Brain microvascular endothelial cell (primary cell): ENCODE measurements around the gene CENPP.

Source experiments
- DNase-seq: peaks from one replicate; pipeline ENCODE4 v3.0.0-alpha.2; 2020
- H3K27ac ChIP-seq: fragments of 250-450 bp; sonication (Bioruptor Pico); 2 replicates; pipeline ENCODE4 v1.5.1; 2020; ENCODE audit warnings: mild to moderate bottlenecking, moderate library complexity
- H3K27me3 ChIP-seq: fragments of 250-450 bp; sonication (Bioruptor Pico); replicated peaks from 2 replicates; pipeline ENCODE4 v1.5.1; 2020; ENCODE audit warnings: mild to moderate bottlenecking
- H3K36me3 ChIP-seq: fragments of 250-450 bp; sonication (Bioruptor Pico); replicated peaks from 2 replicates; pipeline ENCODE4 v1.5.1; 2020; ENCODE audit warnings: mild to moderate bottlenecking
- H3K4me3 ChIP-seq: 2 replicates; pipeline ENCODE4 v1.5.1; 2011; ENCODE audit warnings: low read depth, mild to moderate bottlenecking, control low read depth, low read length, moderate library complexity
- in situ Hi-C: cut with HindIII; loops from 2 replicates; pipeline ENCODE4 v1.10.0; 2017; ENCODE audit warnings: low sequenced_read_pairs, low pct_ligation_motif_present
- TF ChIP-seq, protein P1 (sequence below): IDR thresholded peaks from 2 replicates; pipeline ENCODE4 v1.5.1; 2011; ENCODE audit warnings: low read depth, mild to moderate bottlenecking, moderate library complexity, low read length, control low read depth, inconsistent platforms; ENCODE audit errors: missing control alignments

Gene CENPP

DNA sequence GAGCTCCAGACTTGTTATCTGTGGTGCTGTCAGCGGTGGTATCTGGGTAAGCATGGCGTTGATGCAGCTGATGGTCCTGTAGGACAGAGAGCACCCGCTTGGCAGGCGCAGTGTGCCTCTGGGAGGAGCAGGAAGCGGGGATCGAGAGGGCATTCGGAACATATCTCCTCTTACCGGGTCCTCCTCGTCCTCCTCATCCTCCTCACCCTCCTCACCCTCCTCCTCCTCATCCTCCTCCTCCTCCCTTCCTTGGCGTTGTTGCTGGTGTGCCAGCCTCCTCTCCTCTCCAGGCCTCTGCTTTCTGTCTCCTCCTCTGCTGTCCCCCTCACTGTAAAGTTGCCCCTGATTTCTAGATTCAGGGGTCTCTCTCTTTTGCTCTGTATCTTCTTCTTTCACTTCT is 188.9 kb downstream of the CENPP start:
- in situ Hi-C loops: no loop called here

DNA sequence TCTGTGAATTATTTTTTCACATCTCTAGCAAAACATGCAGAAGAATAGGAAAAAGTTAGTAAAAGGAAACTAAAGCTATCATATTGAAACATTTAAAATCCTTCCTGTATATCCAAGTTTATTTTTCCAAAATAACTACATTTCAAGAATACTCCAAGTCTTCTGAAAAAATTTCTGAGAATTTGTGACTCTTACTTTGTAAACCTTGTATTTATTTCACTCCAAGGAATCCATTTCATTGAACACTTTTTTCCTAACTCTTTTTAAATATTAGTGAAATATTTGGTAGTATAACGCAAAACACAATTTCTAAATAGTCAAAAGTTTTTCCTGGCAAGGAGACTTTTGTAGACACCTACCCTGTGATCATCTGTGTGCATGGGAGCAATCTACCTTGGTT is 190.8 kb downstream of the CENPP start:
- DNase-seq: no peak
- H3K36me3 ChIP-seq: no peaks in the 10 kb centered on the region
- TF ChIP-seq, protein P1, sequence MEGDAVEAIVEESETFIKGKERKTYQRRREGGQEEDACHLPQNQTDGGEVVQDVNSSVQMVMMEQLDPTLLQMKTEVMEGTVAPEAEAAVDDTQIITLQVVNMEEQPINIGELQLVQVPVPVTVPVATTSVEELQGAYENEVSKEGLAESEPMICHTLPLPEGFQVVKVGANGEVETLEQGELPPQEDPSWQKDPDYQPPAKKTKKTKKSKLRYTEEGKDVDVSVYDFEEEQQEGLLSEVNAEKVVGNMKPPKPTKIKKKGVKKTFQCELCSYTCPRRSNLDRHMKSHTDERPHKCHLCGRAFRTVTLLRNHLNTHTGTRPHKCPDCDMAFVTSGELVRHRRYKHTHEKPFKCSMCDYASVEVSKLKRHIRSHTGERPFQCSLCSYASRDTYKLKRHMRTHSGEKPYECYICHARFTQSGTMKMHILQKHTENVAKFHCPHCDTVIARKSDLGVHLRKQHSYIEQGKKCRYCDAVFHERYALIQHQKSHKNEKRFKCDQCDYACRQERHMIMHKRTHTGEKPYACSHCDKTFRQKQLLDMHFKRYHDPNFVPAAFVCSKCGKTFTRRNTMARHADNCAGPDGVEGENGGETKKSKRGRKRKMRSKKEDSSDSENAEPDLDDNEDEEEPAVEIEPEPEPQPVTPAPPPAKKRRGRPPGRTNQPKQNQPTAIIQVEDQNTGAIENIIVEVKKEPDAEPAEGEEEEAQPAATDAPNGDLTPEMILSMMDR: no peak
- no peak overlapping the region for H3K4me3 ChIP-seq
- H3K27ac ChIP-seq: no peak overlapping the region
- H3K27me3 ChIP-seq: no peaks in the 10 kb centered on the region
- in situ Hi-C loops: no loop called here

More for the DNA sequence above, 188.9 kb downstream of the CENPP start:
- no peaks in the 10 kb centered on the region for H3K27me3 ChIP-seq
- DNase-seq: no peak
- no peak overlapping the region for H3K27ac ChIP-seq
- no peak overlapping the region for H3K4me3 ChIP-seq
- TF ChIP-seq, protein P1: no peak
- no peaks in the 10 kb centered on the region for H3K36me3 ChIP-seq

DNA sequence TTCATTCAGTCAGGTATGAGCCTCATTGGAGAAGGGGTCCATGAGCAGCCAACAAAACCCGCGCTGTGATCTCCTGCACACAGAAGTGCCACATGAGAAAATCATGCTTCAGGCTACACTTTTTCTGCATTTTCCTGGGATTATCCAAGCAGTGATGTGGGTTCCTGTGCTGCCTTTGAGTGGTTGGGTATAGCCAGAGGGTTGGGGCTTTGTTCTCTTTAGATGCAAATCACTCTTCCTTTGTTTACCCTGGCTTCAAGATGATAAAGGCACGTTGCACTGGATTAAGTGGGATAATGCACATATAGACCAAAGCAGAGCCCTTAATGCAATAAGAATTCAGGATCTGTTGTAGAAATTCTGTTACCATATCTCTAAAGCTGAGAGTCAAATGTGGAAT is 191.3 kb downstream of the CENPP start:
- in situ Hi-C loops: no loop called here
- TF ChIP-seq, protein P1: no peak
- no peak for DNase-seq
- H3K36me3 ChIP-seq: no peaks in the 10 kb centered on the region
- H3K27ac ChIP-seq: no peak overlapping the region
- H3K4me3 ChIP-seq: no peak overlapping the region
- H3K27me3 ChIP-seq: no peaks in the 10 kb centered on the region

DNA sequence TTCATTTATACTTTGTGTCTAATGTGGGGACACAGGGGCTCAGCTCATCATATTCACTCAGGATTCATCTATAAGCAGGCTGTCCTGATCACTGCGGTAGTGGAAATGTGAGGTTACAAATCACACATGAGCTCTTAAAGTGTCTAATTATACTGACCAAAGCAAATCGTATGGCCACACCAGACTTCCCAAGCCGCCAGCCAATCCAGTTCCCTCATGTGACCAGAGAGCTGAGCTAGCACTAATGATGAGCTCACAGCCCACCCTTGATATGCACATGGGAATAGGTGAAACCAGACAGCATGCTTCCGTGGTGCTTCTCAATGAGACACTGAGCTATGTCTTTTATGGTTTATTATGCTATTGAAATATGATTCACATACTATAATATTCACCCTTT is 192.4 kb downstream of the CENPP start:
- Histone ChIP-seq H3K36me3 (no peaks in the 10 kb centered on the region), H3K27me3 (no peaks in the 10 kb centered on the region)
- in situ Hi-C loops: no loop called here

DNA sequence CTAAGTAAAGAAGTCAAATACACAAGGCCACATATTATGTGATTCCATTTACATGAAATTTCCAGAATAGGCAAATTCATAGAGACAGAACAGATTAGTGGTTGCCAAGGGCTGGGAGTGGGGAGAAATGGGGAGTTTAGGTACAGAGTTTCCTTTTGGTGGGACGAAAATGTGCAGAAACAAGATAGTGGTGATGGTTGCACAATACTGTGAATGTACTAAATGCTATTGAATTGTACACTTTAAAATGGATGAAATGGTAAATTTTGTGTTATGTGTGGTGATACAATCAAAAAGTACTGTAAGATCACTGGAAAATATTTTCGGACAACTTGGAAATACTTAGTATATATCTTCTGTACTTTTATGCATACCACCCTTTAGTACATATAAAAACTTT is 195.1 kb downstream of the CENPP start:
- Histone ChIP-seq H3K27ac (no peak overlapping the region), H3K36me3 (no peaks in the 10 kb centered on the region), H3K4me3 (no peak overlapping the region), H3K27me3 (no peaks in the 10 kb centered on the region)
- TF ChIP-seq, protein P1: no peak
- no peak for DNase-seq
- in situ Hi-C loops: no loop called here

More for the DNA sequence above, 192.4 kb downstream of the CENPP start:
- Histone ChIP-seq H3K27ac (no peak overlapping the region), H3K4me3 (no peak overlapping the region)
- TF ChIP-seq, protein P1: no peak
- no peak for DNase-seq
